ENCODE measurements around the gene RPE.

- TF ChIP-seq POLR2A (IDR thresholded peaks at IDR 0.05) = no peak
- TF ChIP-seq, protein P1, sequence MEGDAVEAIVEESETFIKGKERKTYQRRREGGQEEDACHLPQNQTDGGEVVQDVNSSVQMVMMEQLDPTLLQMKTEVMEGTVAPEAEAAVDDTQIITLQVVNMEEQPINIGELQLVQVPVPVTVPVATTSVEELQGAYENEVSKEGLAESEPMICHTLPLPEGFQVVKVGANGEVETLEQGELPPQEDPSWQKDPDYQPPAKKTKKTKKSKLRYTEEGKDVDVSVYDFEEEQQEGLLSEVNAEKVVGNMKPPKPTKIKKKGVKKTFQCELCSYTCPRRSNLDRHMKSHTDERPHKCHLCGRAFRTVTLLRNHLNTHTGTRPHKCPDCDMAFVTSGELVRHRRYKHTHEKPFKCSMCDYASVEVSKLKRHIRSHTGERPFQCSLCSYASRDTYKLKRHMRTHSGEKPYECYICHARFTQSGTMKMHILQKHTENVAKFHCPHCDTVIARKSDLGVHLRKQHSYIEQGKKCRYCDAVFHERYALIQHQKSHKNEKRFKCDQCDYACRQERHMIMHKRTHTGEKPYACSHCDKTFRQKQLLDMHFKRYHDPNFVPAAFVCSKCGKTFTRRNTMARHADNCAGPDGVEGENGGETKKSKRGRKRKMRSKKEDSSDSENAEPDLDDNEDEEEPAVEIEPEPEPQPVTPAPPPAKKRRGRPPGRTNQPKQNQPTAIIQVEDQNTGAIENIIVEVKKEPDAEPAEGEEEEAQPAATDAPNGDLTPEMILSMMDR (IDR thresholded peaks at IDR 0.05) = no peak
Measured at GRCh38 chr2:210063306-210063705, 60.9 kb downstream of the RPE start.

All from lower leg skin (tissue), 3 donors.